ENCODE measurements around the gene CACNA1E.

- no peak for TF ChIP-seq CTCF (conservative IDR thresholded peaks at IDR 0.05)
- no peak for TF ChIP-seq ZFX (IDR thresholded peaks at IDR 0.05)
Observed at GRCh38 chr1:181804989-181805388, 321.7 kb downstream of the CACNA1E start.
